NB4 (cell line): ENCODE measurements around the gene CCNYL1.

Experiments
- DNase-seq: peaks from one replicate; pipeline ENCODE4 v3.0.0; 2010; ENCODE audit warnings: low read depth
- H3K4me3 ChIP-seq: one replicate; pipeline ENCODE4 v1.5.1; 2011; ENCODE audit warnings: mild to moderate bottlenecking, low read depth, low read length, moderate library complexity
- MYC ChIP-seq: IDR thresholded peaks from 2 replicates; pipeline ENCODE4 v1.6.1; 2011; ENCODE audit warnings: low read depth, low read length
- POLR2A ChIP-seq: IDR thresholded peaks from 2 replicates; pipeline ENCODE4 v1.6.1; 2011; ENCODE audit warnings: mild to moderate bottlenecking; ENCODE audit not compliant: insufficient read length; ENCODE audit errors: extremely low read depth
- TF ChIP-seq, protein P1 (sequence below): IDR thresholded peaks from 2 replicates; pipeline ENCODE4 v1.6.1; 2011; ENCODE audit warnings: low read depth, low read length
- TF ChIP-seq, protein P2 (sequence below): IDR thresholded peaks from one replicate; pipeline ENCODE4 v1.5.1; 2012; ENCODE audit warnings: low read depth, low read length

CCNYL1 gene

DNA sequence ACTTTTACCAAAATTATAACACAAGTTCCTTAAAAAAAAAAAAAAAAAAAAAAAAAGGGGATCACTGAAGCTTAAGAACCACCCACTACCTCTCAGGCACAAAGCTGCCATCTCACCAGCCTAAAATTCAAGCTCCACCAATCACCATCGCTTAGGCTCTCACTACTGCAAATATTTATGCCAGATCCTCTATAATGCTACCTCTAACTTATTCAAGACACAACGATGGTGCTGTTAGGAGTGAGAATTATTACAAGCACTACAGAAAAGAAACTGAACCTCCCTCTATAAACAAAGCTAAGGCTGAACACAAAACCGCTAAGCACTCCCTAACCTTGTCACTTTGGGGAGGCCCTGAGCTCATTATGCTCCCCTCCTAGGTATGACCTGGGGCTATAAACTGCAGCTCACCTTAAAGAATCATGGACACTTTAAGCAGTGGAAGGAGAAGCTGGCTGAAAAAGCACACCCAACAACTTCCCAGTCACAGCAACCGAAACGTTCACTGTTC, 54.7 kb downstream of the CCNYL1 start:
- TF ChIP-seq, protein P1, sequence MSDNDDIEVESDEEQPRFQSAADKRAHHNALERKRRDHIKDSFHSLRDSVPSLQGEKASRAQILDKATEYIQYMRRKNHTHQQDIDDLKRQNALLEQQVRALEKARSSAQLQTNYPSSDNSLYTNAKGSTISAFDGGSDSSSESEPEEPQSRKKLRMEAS = no peak
- TF ChIP-seq MYC (no peak), POLR2A (no peak)
- TF ChIP-seq, protein P2, sequence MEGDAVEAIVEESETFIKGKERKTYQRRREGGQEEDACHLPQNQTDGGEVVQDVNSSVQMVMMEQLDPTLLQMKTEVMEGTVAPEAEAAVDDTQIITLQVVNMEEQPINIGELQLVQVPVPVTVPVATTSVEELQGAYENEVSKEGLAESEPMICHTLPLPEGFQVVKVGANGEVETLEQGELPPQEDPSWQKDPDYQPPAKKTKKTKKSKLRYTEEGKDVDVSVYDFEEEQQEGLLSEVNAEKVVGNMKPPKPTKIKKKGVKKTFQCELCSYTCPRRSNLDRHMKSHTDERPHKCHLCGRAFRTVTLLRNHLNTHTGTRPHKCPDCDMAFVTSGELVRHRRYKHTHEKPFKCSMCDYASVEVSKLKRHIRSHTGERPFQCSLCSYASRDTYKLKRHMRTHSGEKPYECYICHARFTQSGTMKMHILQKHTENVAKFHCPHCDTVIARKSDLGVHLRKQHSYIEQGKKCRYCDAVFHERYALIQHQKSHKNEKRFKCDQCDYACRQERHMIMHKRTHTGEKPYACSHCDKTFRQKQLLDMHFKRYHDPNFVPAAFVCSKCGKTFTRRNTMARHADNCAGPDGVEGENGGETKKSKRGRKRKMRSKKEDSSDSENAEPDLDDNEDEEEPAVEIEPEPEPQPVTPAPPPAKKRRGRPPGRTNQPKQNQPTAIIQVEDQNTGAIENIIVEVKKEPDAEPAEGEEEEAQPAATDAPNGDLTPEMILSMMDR = no peak
- no peak for DNase-seq
- no peak overlapping the region for H3K4me3 ChIP-seq

DNA sequence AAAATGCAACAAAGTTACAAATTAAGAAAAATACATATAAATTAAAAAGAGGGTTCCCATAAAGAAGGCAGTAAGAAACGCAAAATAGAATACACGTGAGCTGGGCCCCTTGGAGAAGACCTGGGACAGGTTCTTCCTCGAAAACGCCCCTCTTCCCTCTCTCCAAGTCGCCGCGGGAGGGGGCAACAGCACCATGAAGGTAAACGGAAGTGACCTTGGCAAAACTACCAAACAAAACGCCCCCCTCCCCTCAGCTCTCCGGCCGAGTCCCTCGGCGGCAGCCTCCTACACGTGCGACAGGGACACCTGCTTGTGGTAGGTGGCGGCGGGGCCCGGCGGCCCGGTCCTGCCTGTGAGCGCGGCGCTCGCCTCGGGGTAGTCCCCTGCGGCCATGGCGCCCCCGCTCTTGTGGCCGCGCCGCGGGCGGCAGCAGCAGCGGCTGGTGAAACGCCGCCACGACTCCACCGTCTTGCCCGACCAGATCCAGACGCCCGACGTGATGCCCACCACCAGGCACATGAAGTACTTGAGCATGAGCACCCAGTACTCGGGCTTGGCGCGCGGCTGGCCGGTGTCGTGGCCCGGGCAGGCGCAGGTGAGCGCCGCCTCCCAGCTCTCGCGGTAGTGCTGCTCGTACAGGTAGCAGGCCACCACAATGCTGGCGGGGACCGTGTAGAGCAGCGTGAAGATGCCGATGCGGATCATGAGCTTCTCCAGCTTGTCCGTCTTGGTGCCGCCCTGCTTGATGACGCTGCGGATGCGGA, 55.4 kb downstream of the CCNYL1 start:
- no peak for DNase-seq
- H3K4me3 ChIP-seq = no peak overlapping the region
- TF ChIP-seq, protein P2 = no peak
- TF ChIP-seq, protein P1 = no peak
- no peak for TF ChIP-seq POLR2A
- TF ChIP-seq MYC = no peak

DNA sequence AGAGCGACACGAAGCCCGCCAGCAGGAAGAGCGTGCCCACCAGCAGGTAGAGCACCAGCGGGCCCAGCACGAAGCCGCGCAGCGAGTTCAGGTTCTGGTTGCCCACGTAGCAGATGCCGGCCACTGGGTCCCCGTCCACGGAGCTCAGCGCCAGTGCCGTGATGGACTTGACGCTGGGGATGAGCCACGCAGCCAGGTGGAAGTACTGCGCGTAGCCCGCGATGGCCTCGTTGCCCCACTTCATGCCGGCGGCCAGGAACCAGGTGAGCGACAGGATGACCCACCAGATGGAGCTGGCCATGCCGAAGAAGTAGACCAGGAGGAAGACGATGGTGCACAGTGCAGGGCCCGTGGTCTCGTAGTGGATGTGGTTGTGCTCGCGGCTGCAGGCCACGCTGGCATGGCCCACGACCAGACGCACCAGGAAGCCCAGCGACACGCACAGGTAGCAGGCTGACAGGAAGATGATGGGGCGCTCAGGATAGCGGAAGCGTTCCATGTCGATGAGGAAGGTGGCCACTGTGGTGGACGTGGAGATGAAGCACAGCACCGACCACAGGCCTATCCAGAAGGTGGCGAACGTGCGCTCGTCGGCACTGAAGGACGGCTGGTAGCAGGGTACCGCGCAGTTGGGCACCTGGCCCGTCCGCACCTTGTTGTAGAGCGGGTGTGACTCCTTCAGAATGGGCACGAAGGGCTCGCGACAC, 56.2 kb downstream of the CCNYL1 start:
- DNase-seq = no peak
- no peak overlapping the region for H3K4me3 ChIP-seq
- TF ChIP-seq, protein P2 = no peak
- TF ChIP-seq MYC (no peak), POLR2A (no peak)
- TF ChIP-seq, protein P1 = no peak

DNA sequence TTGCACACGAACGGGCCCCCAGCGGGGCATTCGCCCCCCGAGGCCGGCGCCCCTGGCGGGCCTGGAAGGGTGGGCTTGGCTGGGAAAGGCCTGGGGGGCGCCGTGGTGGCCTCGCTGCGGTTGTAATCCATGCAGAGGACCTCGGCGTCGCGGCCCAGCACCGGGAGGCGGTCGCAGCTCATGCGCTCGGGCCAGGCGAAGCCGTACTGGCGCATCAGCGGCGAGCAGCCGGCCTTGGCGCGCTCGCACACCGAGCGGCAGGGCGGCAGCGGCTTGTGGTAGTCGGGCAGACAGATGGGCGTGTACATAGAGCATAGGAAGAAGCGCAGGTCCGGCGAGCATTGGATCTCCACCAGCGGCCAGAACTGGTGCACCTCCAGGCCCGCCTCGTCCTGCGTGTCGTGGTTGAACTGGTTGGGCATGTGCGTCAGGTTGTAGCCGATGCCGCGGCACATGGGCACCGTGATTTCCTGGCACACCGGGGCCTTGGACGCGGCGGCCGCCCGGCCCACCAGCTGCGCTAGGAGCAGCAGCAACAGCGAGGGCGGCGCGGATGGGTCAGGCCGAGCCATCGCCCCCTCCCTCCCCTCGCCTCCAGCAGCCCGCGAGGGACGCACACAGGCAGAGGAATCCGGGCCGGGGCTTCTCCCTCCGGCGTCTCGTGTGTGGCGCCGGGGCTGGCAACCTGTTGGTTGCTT, 56.9 kb downstream of the CCNYL1 start:
- H3K4me3 ChIP-seq = peak overlapping the region; percentile 78
- TF ChIP-seq, protein P1 = no peak
- TF ChIP-seq, protein P2 = no peak
- TF ChIP-seq MYC (no peak), POLR2A (no peak)
- DNase-seq = no peak

DNA sequence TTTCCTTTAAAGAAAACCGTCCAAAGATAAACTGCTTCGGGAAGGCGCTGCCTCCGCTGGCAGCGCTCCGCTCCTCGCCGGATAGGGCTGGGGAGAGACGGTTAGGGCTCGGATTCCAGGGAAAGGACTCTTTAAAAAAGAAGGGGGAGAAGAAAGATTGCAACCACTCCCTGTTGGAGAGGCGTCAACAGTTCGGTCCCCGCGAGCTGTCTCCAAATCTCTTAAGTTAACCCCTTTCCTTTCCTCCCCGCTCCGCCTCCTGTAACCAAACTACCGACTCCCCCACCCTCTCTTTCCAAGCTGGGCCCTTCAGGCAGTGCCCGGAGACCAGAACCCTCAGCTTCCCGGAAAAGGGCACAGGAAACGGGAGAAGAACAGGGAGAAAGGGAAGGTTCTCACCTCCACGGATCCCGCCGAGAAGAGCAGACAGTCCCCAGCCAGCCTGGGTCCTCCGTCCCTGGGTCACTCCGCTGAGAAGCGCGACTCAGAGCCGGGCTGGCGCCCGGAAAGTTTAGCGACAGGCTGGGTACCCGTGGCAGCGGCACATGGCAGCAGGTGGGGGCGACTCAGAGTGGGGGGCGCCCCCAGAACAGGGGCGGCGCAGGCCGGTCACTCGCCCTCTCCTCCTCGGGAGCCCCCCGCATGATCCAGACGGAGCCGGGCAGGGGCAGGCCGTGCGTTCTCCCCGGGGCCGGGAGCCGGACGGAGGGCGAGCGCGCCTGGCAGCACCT, 57.6 kb downstream of the CCNYL1 start:
- peak; percentile 55 for DNase-seq
- TF ChIP-seq POLR2A = no peak
- TF ChIP-seq, protein P2 = no peak
- TF ChIP-seq, protein P1 = no peak
- TF ChIP-seq MYC = no peak
- H3K4me3 ChIP-seq = peak overlapping the region; percentile 78
